AG10803 (cell line): ENCODE data around the gene PPP4R3B.
A peak's percentile ranks its signal among the peaks of the same experiment; 100 is the strongest.

Experiments
- DNase-seq: peaks from one replicate; pipeline ENCODE4 v3.0.0; 2010; ENCODE audit warnings: low read depth
- H3K4me3 ChIP-seq: 2 replicates; pipeline ENCODE4 v1.5.1; 2011; ENCODE audit warnings: mild to moderate bottlenecking, low read length, control low read depth
- TF ChIP-seq, protein P1 (sequence below): conservative IDR thresholded peaks from 2 replicates; pipeline ENCODE4 v1.5.1; 2011; ENCODE audit warnings: mild to moderate bottlenecking, low read length, control low read depth, inconsistent platforms

PPP4R3B gene

DNA sequence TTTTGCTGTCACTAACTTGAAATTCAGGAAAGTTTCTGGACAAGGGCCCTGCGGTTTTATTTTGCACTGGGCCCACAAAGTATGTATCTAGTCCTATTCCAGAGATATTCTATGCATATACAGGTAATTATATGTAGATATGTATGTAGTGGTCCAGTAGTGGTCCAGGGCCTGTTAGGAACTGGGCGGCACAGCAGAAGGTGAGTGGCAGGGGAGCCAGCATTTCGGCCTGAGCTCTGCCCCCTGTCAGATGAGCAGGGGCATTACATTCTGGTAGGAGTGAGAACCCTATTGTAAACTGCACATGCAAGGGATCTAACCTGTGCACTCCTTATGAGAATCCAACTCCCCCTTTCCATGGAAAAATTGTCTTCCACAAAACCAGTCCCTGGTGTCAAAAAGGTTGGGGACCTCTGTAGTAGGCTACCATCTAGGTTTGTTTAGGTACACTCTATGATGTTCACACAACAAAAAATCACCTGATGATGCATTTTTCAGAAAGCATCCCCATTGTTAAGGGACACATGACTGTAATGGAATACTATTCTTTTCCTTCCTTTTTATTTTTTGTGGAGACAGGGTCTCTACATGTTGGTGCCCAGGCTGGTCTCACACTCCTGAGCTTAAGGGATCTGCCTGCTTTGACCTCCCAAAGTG lies 2.8 kb upstream of the PPP4R3B start:
- H3K4me3 ChIP-seq, result no peak overlapping the region
- TF ChIP-seq, protein P1, sequence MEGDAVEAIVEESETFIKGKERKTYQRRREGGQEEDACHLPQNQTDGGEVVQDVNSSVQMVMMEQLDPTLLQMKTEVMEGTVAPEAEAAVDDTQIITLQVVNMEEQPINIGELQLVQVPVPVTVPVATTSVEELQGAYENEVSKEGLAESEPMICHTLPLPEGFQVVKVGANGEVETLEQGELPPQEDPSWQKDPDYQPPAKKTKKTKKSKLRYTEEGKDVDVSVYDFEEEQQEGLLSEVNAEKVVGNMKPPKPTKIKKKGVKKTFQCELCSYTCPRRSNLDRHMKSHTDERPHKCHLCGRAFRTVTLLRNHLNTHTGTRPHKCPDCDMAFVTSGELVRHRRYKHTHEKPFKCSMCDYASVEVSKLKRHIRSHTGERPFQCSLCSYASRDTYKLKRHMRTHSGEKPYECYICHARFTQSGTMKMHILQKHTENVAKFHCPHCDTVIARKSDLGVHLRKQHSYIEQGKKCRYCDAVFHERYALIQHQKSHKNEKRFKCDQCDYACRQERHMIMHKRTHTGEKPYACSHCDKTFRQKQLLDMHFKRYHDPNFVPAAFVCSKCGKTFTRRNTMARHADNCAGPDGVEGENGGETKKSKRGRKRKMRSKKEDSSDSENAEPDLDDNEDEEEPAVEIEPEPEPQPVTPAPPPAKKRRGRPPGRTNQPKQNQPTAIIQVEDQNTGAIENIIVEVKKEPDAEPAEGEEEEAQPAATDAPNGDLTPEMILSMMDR, result peak; percentile 36
- DNase-seq, result no peak

DNA sequence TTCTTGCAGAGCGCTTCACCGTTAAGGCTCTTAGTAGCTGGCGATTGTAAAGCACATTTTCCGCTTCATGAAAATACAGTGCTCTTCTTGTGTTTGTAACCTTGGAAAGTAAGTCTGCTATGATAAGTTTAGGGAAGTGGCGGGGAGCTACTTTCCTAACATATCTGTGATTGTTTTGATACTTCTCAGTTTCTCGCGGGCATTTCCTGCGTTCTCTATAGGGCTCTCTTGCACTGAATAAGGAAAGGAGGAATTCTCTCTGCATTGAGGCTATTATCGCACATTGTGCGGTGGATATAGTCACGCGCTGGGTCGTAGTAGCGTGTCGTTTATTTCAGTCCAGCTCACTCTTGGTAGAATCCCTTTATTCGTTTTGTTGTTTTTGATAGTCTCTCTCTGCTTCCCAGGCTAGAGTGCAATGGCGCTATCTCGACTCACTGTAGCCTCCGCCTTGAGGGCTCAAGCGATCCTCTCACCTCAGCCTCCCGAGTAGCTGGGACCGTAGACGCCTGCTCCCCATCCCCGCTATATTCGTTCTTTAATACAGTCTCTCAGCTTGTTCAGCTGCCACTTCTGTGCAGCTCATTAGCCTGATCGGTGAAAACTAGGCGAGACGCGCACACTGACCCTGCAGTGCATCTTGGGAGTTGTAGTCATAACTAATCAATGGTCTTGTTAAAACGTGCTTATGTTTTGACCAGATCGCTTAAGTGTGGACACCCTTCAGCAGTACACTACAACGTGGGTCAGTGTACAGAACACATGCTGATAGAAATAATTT lies 1.0 kb upstream of the PPP4R3B start:
- peak; percentile 52 for DNase-seq
- TF ChIP-seq, protein P1, result no peak
- peak overlapping the region; percentile 99 for H3K4me3 ChIP-seq

DNA sequence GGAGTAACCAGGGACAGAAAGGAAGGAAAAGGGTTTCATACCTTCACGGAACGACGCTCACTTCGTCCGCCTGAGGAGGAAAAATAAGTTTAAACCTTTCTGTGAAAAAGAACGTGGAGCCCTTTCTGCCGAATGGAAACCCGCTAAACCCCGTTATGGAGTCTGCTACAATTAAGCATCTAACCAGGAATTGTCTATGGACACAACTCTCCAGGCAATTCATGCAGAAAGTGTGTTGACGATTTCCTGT lies 528 bp upstream of the PPP4R3B start:
- peak overlapping the region; percentile 99 for H3K4me3 ChIP-seq

DNA sequence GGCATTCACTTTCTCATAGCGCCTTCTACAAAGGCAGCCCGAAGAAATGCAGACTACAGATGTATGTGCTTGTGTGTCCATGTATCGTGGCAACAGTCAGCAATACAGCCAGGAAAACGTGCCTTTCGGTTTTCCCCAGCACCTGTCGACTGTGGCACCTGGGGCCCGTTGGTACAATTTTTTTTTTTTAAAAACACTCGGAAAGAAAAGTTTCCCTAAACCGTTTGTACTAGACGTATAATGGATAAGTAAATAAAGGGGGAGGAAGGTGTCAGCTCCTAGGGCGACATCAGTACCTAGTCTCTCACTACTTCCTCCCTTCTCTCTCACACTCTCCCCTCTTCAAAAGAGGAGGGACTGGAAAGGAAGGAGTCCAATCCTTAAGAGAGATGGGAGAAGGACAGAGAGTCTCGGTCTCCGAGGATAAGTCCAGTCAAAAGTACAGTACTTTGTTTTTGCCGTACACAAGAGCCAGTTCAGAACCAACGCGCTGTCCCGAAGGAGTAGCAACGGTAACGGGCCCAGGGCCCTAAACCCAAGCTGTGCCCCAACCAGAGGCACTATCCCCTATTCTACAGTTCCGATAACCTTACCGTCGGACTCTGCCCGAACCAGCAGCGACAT lies 759 bp downstream of the PPP4R3B start:
- TF ChIP-seq, protein P1, result no peak
- DNase-seq, result peak; percentile 68

More for the DNA sequence above, 528 bp upstream of the PPP4R3B start:
- TF ChIP-seq, protein P1, result no peak
- DNase-seq, result no peak

DNA sequence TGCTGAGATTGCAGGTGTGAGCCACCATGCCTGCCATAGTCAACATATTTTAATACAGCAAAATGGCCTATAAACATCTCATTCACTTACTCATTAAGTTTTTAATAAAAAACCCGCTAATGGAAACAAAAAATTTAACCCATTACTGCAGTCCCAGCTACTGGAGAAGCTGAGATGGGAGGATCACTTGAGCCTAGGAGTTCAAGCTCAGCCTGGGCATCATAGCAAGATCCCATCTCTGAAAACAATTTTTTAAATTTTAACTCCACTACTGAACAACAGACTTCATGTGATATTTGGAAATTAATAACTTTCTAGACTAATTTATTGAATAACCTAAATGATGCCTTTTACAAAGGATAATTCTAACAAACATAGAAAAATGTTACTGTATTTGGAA lies 5.4 kb downstream of the PPP4R3B start:
- no peak overlapping the region for H3K4me3 ChIP-seq
- no peak for DNase-seq
- TF ChIP-seq, protein P1, result no peak

More for the DNA sequence above, 759 bp downstream of the PPP4R3B start:
- H3K4me3 ChIP-seq, result peak overlapping the region; percentile 98

DNA sequence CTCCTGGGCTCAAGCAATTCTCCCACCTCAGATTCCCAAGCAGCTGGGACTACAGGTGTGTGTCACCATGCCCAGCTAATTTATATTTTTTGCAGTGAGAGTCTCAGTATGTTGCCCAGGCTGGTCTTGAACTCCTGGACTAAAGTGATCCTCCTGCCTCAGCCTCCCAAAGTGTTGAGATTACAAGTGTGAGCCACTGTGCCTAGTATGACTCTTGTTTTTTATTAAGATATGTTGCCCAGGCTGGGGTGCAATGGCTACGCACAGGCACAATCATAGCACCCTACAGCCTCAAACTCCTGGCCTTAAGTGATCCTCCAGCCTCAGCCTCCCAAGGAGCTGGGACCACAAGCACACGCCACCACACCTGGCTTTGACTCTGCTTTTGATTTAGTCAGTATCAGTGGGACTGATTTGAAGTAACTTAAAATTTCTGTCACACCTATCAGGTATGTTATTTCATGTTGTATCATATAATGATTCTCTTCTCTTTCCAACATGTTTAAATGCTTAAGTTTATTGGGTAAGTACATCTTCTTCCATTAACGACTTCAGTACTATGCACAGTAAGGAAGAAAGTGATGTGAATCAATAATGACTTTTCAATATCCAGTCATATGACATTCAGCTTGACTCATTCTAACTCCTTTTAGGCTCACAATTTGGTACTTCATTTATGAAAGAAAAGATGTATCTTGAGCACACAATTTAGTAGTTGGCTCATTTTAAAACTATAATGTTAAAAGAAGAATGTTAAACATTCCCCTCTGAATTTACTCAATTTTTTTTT lies 6.3 kb downstream of the PPP4R3B start:
- TF ChIP-seq, protein P1, result no peak
- no peak for DNase-seq
- H3K4me3 ChIP-seq, result no peak overlapping the region
